CD4-positive, alpha-beta T cell treated with Interferon gamma for 1 hour (primary cell): ENCODE measurements around the gene FCF1.

Experiments
- DNase-seq: peaks from one replicate; pipeline ENCODE4 v3.0.0-alpha.2; 2020

Gene FCF1

DNA sequence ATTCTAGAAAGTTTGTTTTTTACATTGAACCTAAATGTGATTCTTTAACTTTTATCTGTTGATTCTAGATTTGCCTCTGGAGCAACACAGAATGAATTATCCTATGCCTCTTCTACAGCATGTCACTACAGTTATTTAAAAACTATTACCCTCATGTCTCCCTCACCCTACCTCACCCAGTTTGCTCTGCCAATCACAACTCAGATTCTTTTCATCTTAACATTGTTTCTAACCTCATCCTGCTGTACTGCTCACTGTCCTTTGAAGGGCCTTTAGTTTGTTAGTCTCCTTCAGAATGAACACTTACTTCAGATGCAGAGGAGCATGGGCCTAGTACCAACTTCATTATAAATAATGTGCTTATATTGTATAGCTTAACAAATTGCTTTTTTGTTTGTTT, 71.7 kb downstream of the FCF1 start:
- no peak for DNase-seq

DNA sequence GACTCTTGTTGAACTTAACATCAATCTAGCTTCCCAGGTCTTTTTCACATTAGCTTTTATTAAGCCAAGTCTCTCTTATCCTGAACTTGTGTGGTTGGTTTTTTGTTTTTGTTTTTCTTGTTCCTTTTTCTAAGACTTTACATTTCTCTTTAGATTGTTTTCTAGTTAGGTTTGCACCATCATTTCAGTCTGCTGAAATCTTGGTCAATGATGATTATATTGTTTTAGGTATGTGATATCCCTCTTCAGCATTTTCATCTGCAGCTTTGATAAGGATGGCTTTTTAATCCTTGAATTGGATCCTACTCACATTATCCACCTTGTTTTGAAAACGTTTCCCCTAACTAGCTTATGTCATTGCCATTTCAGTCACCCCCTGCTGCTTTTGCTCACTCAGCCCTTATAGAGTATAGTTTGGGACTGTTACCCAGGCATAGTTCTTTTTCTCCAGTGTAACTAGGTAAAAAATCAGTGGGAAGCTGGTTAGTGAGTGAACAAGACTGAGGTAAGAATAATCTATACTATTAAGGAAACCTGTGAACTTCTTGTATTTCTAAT, 72.2 kb downstream of the FCF1 start:
- no peak for DNase-seq

DNA sequence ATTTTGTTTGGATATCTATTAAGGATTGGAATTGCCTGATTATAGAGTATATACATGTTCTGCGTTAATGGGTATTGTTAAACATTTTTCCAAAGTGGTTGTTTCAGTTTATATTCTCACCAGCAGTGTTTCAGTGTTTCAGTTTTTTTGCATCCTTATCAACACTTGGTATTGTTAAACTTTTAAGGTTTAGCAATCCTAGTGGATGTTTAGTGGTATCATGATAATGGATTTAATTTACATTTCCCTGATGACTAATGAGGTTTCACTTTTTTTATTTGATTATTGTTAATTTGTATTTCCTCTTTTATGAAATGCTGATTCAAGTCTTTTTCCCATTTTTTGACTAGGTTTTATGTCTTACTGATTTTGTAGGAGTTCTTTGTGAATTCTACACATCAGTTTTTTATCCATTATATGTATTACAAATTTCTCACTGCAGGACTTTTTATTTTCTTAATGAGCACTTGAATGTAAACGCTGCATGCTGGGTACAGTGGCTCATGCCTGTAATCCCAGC, 73.9 kb downstream of the FCF1 start:
- no peak for DNase-seq
